GM18858 (cell line): ENCODE measurements around the gene RABGAP1.

Experiments used
- ATAC-seq: cut with Tn5 transposase; IDR thresholded peaks from one replicate; pipeline ENCODE4 v1.9.1; 2021; ENCODE audit not compliant: unreplicated experiment

Gene RABGAP1

DNA sequence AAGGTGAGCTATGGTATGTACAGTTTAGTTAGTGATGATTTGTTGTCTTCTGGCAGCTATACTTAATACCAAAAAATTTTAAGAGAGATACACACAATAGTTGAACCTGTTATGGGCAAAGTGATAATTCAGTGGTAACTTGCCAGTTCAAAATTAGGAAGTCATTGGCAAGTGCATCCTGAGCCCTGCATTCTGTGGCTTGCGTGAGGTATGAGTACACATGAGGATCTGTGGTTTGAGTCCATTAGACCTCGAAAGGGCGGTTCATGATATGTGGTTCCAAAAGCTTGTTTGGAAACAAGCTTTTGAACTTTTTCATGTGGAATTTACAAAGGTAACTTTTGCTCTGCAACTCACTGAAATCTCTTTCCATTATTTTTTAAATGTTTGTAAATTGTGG, 139.6 kb downstream of the RABGAP1 start:
- no peak for ATAC-seq

DNA sequence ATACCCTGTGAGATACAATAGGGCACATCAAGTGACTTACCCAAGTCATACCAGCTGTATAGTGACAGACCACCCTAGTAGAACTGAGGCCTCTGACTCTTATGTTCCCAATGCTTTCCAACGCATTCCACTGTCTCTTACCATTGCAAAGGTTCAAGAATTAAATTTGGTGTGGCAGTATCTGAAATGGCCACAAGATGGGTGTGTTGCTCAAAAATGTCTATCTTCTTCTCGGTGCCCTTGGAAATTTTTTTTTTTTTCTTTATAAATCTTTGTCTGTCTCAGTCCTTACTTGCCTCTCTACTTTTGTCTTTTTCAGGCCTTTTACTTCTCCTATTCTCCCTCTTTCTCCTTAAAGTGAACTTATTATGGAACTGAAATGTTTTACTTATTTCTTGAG, 141.0 kb downstream of the RABGAP1 start:
- ATAC-seq, result no peak

- no peak for ATAC-seq
Observed at GRCh38 chr9:123083680-123084079, 142.9 kb downstream of the RABGAP1 start.

DNA sequence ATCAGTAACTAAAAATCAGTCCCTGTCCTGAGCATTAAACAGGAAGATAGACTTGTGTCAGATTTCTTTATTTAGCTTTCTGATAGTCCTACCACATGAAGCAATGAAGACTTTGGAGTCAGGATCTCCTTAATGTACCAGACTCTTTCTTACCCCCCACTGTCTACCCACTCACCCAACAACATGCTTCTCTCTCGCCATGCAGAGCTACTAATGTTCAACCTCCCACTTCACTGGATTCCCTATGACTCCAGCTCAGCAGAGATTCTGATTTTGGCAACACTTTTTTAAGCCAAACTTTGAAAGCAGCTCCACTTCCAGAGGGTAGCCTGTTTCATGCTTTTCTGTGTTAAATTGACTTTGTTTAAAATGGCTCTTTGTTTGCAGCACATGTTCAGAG, 143.4 kb downstream of the RABGAP1 start:
- ATAC-seq, result no peak

GRCh38 chr9:123085916-123086315, 145.1 kb downstream of the RABGAP1 start:
- no peak for ATAC-seq

DNA sequence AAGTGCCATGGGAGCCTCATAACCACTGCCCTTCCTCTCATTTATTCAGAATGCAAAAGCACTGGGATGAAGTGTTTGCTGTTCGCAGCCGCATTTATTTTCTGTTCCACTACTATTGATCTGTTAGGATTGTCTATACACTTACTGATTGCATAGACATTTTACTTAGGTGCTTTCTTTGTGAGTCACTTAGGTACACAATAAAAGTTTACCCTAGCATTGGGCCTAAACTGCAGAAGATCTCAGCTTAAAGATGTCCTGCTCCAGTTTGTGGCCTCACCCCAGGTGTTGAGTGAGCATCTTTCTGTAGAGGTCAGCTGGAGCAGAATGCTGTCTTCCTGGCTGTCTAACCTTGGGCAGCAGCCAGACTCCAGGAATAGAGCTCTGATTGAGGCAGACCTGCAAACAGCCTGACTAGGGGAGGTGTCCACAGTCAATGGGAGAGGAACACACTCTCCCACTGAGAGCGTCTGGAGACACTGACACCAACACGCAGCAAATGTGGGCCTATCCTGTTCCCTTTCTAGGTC, 146.6 kb downstream of the RABGAP1 start:
- ATAC-seq, result no peak

DNA sequence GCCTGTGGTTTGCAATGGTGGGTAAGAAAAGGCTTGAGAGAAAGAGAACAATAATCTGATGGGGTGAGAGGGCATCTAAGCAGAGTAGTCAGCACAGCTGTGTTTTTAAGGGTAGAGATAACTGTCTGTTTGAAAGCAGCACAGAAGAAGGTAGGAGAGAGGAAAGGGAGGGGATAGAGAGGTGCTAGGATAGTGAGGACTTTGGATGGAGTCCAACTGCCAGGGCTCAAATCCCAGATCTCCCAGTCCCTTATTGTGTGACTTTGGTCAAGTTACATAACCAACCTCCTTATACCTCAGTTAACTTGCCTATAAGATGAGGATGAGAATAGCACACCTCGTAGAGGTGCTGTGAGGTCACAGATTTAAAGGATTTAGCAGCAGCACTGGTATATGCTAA, 148.2 kb downstream of the RABGAP1 start:
- ATAC-seq, result no peak

GRCh38 chr9:123089790-123090189, 149.0 kb downstream of the RABGAP1 start:
- no peak for ATAC-seq

GRCh38 chr9:123090198-123090896, 149.5 kb downstream of the RABGAP1 start:
- no peak for ATAC-seq

GRCh38 chr9:123090956-123091355, 150.1 kb downstream of the RABGAP1 start:
- ATAC-seq, result no peak

DNA sequence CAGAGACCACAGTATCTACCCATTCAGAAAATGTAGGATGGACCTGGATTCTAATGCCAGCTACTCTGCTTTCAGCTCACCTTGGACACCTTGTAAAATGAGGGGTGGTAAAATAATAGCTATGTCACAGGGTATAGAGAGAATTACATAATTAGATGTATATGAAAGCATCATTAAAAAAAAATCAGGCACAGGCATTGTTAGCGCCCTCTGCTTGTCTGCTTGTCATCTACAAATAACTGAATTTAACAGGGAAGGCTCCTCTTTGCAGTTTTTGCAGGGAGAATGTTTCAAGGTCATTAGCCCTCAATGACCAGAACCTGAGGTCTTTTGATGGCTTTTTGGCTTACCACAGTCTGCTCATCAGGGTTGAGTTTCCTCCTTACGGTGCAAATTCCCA, 150.6 kb downstream of the RABGAP1 start:
- no peak for ATAC-seq

DNA sequence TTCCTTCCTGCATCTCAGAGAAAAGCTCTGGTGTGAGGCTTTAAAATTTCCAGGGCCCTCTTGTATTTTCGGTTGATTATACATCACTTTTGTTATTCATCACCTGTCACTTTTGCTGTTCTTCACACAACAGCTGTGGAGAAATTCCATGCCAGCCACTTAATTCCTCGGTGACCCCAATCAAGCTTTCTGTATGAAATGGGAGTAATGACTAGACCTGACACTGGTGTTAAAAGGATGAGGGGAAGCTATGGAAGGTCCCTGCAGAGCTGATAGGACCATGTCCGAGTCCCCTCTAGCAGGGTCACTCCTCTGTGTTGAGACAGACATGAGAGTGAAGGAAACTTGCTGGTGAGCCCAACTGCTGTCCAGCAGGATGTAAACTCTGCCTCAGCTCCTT, 152.3 kb downstream of the RABGAP1 start:
- ATAC-seq, result no peak

GRCh38 chr9:123096987-123097386, 156.2 kb downstream of the RABGAP1 start:
- ATAC-seq, result no peak

DNA sequence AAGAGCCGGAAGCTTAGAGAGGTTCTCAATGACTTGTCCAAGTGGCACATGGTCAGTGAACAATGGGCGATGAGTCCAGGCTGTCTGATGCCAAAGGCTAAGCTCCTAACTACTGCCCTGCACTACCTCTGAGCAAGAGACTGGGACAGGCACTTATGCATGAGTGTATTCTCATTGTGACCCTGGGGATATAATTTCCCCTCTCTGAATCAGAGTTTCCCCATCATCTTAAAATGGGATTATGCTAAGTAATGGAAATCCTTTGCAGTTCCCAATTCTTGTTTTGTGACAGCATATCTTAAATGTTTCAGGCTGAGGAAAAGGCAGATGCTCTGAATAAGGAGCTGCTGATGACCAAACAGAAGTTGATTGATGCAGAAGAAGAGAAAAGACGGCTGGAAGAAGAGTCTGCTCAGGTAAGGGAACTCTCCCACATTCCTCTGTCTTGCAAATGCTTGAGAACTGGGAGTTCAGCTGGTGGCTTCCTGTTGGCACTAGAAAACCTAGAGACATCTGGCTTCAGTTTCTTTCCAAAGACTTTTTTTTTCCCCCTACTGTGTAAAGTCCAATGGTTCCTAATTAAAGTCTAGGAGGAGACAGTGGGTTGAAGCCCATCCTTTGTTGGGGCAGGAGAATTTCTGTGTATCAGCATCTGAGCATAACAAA, 156.7 kb downstream of the RABGAP1 start:
- no peak for ATAC-seq

GRCh38 chr9:123098096-123098459, 157.3 kb downstream of the RABGAP1 start:
- no peak for ATAC-seq

DNA sequence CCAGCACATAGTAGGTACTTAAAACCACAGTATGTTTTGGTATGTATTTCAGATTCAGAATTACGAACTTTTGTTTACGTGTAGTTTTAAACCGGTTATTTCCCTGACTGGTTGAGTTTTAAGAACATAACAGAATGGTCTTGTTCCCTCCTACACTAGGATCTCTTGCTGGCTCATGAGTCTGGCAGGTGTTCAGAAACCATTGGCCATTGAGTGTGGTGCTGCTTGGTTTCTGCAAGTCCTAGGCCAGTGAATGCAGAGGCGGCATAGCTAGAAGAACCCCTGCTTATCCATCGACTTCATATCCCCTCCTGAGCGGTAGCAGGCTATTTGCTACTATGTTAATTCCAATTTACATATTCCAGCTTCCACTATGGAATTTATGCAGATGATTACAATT, 158.2 kb downstream of the RABGAP1 start:
- no peak for ATAC-seq

- ATAC-seq, result no peak
Observed at GRCh38 chr9:123099548-123099947, 158.7 kb downstream of the RABGAP1 start.

DNA sequence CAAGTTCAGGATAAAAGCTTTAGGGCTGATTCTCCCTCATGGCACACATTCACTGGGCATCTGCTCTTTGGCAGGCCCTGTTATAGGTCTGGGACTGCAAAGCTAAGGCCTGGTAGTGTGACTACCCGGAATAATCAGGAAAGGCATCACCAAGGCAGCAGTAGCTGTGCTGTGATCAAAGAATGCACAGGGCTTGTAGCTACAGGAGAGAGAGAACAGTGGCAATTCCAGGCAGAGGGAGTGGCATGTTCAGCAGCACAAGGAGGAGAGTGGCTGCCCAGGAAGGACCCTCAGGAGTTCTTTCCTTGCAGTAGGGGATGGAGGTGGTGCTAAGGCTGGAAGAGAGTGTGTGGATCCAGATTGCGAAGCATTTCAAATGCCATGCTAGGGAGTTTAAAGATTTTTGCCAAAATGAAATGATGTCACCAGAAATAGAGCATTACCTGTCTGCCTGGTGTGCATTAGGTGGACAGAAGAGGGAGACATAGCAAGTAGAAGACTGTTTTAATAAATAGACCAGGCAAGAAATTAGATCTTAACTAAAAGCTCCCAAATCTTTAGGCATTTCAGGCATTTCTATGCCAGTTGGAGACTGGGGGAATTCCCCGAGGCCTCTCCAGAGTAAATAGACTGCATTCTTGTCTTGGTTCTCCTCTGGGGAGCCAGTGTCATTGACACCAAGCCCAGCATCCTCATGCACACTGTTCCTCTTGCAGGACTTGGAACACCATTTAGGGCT, 161.7 kb downstream of the RABGAP1 start:
- no peak for ATAC-seq

- no peak for ATAC-seq
Observed at GRCh38 chr9:123104807-123105206, 164.0 kb downstream of the RABGAP1 start.

DNA sequence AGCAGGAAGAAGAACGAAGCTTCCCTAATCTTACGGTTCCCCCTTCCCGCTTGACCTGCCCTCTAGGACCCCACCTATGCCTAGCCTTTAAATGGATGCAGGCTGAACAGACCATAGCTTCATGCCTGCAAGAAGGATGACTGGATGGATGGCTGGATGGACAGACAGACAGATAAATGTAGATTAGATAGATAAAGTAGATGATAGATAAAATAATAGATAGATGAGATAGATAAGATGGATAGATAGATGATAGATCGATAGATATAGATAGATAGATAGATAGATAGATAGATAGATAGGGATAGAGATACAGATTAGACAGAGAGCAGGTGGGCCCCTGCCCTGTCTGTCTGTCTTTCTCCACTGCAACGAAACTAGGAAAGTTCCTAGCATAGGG, 164.7 kb downstream of the RABGAP1 start:
- no peak for ATAC-seq

- no peak for ATAC-seq
Observed at GRCh38 chr9:123107639-123108285, 166.9 kb downstream of the RABGAP1 start.
